Brain microvascular endothelial cell (primary cell): ENCODE measurements around the gene ERICH6B.

Source experiments
- DNase-seq: peaks from one replicate; pipeline ENCODE4 v3.0.0-alpha.2; 2020
- H3K27ac ChIP-seq: fragments of 250-450 bp; sonication (Bioruptor Pico); 2 replicates; pipeline ENCODE4 v1.5.1; 2020; ENCODE audit warnings: mild to moderate bottlenecking, moderate library complexity
- H3K27me3 ChIP-seq: fragments of 250-450 bp; sonication (Bioruptor Pico); replicated peaks from 2 replicates; pipeline ENCODE4 v1.5.1; 2020; ENCODE audit warnings: mild to moderate bottlenecking
- H3K36me3 ChIP-seq: fragments of 250-450 bp; sonication (Bioruptor Pico); replicated peaks from 2 replicates; pipeline ENCODE4 v1.5.1; 2020; ENCODE audit warnings: mild to moderate bottlenecking
- H3K4me3 ChIP-seq: 2 replicates; pipeline ENCODE4 v1.5.1; 2011; ENCODE audit warnings: low read depth, mild to moderate bottlenecking, control low read depth, low read length, moderate library complexity
- in situ Hi-C: cut with HindIII; loops from 2 replicates; pipeline ENCODE4 v1.10.0; 2017; ENCODE audit warnings: low sequenced_read_pairs, low pct_ligation_motif_present
- TF ChIP-seq, protein P1 (sequence below): IDR thresholded peaks from 2 replicates; pipeline ENCODE4 v1.5.1; 2011; ENCODE audit warnings: low read depth, mild to moderate bottlenecking, moderate library complexity, low read length, control low read depth, inconsistent platforms; ENCODE audit errors: missing control alignments

The ERICH6B gene

GRCh38 chr13:45511310-45512097 is 104.0 kb downstream of the ERICH6B start:
- no peaks in the 10 kb centered on the region for H3K27me3 ChIP-seq
- in situ Hi-C loops = no loop called here
- H3K27ac ChIP-seq = peak overlapping the region; percentile 20
- H3K4me3 ChIP-seq = no peak overlapping the region
- TF ChIP-seq, protein P1, sequence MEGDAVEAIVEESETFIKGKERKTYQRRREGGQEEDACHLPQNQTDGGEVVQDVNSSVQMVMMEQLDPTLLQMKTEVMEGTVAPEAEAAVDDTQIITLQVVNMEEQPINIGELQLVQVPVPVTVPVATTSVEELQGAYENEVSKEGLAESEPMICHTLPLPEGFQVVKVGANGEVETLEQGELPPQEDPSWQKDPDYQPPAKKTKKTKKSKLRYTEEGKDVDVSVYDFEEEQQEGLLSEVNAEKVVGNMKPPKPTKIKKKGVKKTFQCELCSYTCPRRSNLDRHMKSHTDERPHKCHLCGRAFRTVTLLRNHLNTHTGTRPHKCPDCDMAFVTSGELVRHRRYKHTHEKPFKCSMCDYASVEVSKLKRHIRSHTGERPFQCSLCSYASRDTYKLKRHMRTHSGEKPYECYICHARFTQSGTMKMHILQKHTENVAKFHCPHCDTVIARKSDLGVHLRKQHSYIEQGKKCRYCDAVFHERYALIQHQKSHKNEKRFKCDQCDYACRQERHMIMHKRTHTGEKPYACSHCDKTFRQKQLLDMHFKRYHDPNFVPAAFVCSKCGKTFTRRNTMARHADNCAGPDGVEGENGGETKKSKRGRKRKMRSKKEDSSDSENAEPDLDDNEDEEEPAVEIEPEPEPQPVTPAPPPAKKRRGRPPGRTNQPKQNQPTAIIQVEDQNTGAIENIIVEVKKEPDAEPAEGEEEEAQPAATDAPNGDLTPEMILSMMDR = peak; percentile 73
- DNase-seq = peak; percentile 53
- H3K36me3 ChIP-seq = peaks cover 42% of the 10 kb centered on the region

- H3K27ac ChIP-seq = no peak overlapping the region
- in situ Hi-C loops = no loop called here
These were observed 104.9 kb downstream of the ERICH6B start for GRCh38 chr13:45510672-45511071.

GRCh38 chr13:45508776-45509175 is 106.8 kb downstream of the ERICH6B start:
- H3K27ac ChIP-seq = no peak overlapping the region
- TF ChIP-seq, protein P1 = no peak
- H3K36me3 ChIP-seq = peaks cover 47% of the 10 kb centered on the region
- DNase-seq = no peak
- in situ Hi-C loops = no loop called here
- no peaks in the 10 kb centered on the region for H3K27me3 ChIP-seq
- no peak overlapping the region for H3K4me3 ChIP-seq

More at GRCh38 chr13:45510672-45511071, 104.9 kb downstream of the ERICH6B start:
- H3K27me3 ChIP-seq = no peaks in the 10 kb centered on the region
- TF ChIP-seq, protein P1 = no peak
- DNase-seq = no peak
- H3K4me3 ChIP-seq = no peak overlapping the region
- H3K36me3 ChIP-seq = peaks cover 45% of the 10 kb centered on the region

- Histone ChIP-seq H3K27ac (no peak overlapping the region), H3K4me3 (no peak overlapping the region), H3K27me3 (no peaks in the 10 kb centered on the region), H3K36me3 (peaks cover 44% of the 10 kb centered on the region)
- in situ Hi-C loops = no loop called here
- DNase-seq = no peak
- TF ChIP-seq, protein P1 = no peak
These were observed 108.7 kb downstream of the ERICH6B start for GRCh38 chr13:45506811-45507210.

GRCh38 chr13:45503658-45504057 is 111.9 kb downstream of the ERICH6B start:
- in situ Hi-C loops = no loop called here
- no peak overlapping the region for H3K4me3 ChIP-seq
- H3K27ac ChIP-seq = no peak overlapping the region
- no peak for DNase-seq
- TF ChIP-seq, protein P1 = no peak
- no peaks in the 10 kb centered on the region for H3K27me3 ChIP-seq
- H3K36me3 ChIP-seq = peaks cover 45% of the 10 kb centered on the region

DNA sequence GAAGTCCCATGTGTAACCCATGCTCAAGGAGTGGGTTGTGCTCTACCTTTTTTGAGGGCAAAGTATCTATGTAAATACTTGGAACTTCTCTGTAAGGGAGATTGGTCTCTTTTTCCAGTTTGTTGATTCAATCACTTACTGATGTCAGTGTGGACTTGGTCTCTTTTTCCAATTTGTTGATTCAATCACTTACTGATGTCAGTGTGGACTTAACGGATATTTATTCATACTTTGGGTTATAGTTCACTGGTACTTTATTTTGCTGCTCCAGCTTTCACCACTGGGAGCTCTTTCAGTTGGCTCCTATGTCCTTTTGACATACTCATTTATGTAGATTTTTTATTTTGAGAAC is 114.4 kb downstream of the ERICH6B start:
- no peak overlapping the region for H3K4me3 ChIP-seq
- peaks cover 47% of the 10 kb centered on the region for H3K36me3 ChIP-seq
- TF ChIP-seq, protein P1 = peak; percentile 11
- no peak for DNase-seq
- H3K27ac ChIP-seq = peak overlapping the region; percentile 86
- in situ Hi-C loops = no loop called here
- H3K27me3 ChIP-seq = no peaks in the 10 kb centered on the region
